HG02759 (cell line): ENCODE data around the gene NDRG4.

Experiments
- ATAC-seq: cut with Tn5 transposase; IDR thresholded peaks from one replicate; pipeline ENCODE4 v1.9.1; 2021; ENCODE audit warnings: mild to moderate bottlenecking, moderate library complexity; ENCODE audit not compliant: unreplicated experiment

Gene NDRG4

GRCh38 chr16:58508671-58509251 lies 8.8 kb downstream of the NDRG4 start:
- no peak for ATAC-seq

DNA sequence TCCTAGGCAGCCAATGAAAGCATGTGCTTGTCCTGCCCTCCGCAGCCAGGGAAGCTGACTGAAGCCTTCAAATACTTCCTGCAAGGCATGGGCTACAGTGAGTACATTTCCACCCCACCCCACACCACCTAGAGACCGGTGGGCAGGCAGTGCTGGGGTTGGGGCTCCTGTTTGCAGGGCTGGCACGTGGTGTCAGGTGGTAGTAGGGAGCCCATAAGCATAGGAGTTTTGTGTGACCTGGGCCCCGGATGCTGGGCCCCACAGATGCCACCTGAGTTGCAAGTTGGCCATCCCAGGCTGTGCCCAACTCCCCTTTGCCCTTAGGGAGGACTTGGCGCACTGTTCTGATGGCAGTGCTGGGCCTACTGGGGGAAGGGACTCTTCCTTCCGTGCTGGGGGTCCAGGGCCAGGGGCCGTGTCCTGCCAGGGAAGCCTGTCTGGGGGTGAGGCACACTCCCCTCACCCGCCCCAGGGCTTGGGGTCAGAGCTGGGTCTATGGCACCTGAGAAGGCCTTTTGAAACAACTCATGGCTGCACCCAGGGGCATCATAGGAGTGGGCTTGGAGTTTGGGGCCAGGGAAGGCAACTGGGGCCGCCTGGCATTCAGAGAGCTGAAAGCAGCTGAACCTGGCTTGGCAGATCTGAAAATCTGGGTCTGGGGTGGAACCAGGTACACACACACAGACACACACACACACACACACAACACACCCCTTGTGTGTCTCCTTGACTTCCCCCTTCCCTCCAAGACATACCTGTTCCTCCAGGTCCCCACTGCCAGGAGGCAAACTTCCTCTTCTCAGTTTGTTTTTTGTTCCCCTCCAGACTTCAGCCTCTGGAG lies 9.5 kb downstream of the NDRG4 start:
- no peak for ATAC-seq

GRCh38 chr16:58510097-58510775 lies 10.3 kb downstream of the NDRG4 start:
- no peak for ATAC-seq

DNA sequence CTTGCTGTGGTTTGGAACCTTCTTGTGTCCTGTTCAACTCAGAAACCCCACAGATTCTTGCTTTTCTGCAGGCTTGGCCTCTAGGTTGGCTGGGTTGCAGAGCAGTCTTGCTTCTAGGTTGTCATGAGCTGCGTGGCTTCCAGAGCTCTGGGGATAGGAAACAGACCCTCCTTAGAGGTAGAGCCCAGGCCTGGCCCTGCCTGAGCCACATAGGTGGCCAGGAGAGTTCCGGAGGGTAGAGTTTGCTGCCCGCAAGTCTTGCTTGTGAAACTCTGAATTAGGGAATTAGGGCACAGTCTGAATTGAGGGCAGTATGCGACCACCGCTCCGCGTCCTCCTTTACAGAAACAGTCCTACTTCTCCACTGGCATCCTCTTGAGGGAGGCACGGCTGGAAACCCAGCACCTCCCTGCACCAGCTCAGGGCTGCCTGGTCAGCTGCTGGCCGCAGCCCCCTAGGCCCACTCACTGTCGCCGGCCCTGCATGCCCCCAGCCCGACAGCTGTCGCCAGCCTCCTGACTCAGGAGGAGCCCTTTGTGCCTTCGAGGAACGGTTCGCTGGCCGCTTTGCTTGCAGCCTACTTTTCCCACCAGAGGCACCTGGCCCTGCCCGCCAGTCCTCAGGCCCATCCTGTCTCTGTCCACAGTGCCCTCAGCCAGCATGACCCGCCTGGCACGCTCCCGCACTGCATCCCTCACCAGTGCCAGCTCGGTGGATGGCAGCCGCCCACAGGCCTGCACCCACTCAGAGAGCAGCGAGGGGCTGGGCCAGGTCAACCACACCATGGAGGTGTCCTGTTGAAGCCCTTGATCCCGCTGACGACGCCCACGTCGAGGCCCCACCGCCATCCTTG lies 11.1 kb downstream of the NDRG4 start:
- ATAC-seq, result no peak

DNA sequence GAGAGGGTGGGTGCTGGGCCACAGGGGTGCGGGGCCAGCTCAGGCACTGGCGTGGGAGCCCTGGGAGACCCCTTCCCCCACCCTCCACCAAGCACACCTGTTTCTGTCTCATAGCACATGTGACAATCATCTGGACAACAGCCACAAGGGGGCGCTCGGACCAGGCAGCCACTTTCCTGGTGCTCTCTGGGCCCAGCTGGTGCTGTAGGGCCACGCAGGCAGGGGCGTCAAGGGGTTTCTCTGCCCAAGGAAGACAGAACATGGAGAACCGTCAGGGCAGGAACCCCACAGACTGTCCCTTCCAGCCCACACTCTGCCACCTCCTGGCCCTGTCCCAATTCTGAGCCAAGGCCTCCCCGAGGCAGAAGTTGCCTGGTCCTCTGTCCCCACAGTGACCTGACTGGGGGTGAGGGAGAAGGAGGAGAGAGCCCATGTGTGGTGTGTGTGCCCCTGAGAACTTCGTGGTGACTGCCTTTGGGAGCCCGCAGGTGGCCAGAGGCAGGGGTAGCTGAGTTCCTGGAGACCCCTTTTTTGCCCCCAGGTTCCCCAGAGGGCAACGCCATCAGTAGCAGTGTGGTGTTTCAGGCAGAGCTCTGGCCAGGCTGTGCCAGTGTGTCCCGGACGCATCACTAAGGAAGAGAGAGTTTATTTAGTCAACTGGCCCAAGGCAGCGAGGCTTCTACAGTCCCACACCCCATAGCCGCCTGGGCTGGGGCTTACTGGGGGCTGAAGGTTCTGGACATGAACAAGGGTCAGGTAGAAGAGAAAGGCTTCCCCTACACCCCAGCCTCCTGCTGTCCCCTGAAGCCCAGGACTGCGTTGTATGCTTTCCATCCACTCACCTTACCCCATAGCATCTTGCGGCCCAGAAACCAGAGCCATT lies 12.2 kb downstream of the NDRG4 start:
- peak; percentile 32 for ATAC-seq

- no peak for ATAC-seq
Observed at GRCh38 chr16:58513874-58514273, 13.9 kb downstream of the NDRG4 start.

- ATAC-seq, result peak; percentile 76
Observed at GRCh38 chr16:58515125-58515870, 15.4 kb downstream of the NDRG4 start, which contains the start of gene SETD6. TSS of gene SETD6 (plus strand) at chr16:58515517. CDS start at chr16:58515538, 21 bp downstream.

DNA sequence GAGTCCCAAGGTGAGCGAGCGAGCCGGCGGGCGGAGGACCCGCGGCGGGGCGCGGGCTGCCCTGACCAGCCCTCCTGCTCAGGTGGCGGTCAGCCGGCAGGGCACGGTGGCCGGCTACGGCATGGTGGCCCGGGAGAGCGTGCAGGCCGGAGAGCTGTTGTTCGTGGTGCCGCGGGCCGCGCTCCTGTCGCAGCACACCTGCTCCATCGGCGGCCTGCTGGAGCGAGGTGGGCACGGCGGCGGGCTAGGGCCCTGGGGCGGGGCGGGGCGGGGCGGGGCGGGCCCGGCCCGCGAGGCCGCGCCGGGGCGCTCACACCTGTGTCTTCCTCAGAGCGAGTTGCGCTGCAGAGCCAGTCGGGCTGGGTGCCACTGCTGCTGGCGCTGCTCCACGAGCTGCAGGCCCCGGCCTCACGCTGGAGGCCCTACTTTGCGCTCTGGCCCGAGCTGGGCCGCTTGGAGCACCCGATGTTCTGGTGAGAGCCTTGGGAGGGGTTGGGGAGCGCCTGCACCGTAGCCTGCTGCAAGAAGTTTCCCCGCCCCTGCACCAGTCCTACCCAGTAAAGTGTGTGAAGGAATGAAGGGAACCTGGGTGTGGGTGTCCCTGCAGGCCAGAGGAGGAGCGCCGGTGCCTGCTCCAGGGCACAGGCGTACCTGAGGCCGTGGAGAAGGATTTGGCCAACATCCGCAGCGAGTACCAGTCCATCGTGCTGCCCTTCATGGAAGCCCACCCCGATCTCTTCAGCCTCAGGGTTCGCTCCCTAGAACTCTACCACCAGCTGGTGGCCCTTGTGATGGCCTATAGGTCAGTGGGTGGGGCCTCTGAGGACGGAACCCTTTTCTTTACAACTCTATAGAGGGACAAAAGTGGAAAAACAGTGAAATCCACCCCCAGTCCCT lies 16.2 kb downstream of the NDRG4 start:
- peak; percentile 44 for ATAC-seq

DNA sequence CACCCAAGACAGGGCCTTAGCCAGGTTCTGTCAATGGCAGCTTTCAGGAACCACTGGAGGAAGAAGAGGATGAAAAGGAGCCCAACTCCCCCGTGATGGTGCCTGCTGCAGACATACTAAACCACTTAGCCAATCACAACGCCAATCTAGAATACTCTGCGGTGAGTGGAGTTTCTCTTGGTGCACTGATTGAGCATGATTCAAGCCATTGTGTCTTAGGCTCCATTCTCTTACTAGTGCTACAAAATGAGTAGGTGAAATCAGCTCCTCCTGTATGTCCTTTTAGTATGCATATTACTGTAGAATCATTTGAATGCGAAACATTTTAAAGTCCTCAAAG lies 16.8 kb downstream of the NDRG4 start:
- ATAC-seq, result no peak

- peak; percentile 35 for ATAC-seq
Observed at GRCh38 chr16:58518083-58518979, 18.4 kb downstream of the NDRG4 start.

GRCh38 chr16:58518980-58519368 lies 19.0 kb downstream of the NDRG4 start:
- no peak for ATAC-seq

DNA sequence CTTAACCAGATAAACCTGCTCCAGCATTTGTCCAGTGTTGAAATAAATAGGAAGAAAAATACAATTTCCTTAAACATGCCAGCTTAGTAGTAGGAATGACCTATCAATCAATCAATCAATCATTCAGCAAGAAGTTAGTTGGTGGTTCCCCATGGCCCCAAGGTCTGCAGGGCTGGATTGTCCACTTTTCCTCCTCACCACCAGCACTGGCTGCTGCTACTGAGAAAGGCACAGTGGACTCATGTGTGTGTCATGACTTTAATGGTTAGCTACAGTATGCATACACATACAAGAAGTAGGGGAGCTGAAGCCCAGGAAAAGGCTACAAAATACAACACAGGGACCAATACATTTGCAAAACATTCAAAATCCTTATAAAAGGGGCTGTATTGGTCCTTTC lies 19.8 kb downstream of the NDRG4 start:
- ATAC-seq, result no peak

GRCh38 chr16:58530179-58530578 lies 30.2 kb downstream of the NDRG4 start:
- ATAC-seq, result no peak

GRCh38 chr16:58532414-58532813 lies 32.5 kb downstream of the NDRG4 start:
- no peak for ATAC-seq

- ATAC-seq, result no peak
Observed at GRCh38 chr16:58533751-58534470, 34.0 kb downstream of the NDRG4 start.

DNA sequence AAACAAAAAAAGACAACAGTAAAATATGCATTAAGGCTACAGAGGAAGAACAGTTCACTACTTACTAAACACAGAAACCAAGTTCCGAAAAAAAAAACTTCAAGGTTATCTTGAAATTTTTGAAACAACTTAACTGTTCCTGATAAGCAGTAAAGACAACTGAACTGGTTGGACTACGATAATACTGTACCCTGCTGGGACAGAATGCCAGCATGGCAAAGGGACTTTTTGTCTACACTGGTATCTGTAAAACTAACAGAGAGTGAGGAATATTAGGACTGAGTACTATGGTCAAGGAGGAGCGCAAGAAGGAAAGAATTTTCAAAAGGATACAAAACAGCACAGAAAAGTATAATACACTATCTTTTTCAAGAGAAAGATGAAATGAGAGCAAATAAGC lies 35.2 kb downstream of the NDRG4 start:
- ATAC-seq, result no peak

DNA sequence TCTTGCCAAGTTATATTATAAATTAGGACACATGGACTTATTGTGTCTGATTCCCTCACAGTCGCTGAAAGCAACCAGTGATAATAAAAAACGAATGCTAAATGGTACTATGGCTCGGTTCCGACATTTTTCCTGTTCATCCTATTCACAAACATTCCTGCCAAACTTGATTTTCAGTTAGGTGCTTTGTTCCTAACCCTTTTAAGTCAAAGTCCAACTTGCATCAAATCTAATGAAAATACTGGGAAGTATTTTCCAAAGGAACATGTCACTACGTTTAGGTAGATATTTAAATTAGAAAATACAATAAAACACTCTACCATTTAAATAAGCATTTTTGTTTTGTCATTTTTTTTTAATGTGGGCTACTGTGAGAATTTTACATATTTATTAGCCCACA lies 36.3 kb downstream of the NDRG4 start:
- no peak for ATAC-seq
